ENCODE results near the gene COX17.

COX17 gene

DNA sequence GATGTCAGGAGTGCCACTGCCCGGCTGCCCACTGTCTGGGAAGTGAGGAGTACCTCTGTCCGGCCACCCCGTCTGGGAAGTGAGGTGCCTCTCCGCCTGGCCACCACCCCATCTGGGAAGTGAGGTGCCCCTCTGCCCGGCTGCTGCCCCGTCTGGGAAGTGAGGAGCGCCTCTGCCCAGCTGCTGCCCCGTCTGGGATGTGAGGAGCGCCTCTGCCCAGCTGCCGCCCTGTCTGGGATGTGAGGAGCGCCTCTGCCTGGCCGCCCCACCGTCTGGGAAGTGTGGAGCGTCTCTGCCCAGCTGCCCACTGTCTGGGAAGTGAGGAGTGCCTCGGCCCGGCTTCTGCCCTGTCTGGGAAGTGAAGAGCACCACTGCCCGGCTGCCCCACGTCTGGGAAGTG, 3.3 kb downstream of the COX17 start:
- DNase-seq (ENCODE audit: low spot score) = no peak

DNA sequence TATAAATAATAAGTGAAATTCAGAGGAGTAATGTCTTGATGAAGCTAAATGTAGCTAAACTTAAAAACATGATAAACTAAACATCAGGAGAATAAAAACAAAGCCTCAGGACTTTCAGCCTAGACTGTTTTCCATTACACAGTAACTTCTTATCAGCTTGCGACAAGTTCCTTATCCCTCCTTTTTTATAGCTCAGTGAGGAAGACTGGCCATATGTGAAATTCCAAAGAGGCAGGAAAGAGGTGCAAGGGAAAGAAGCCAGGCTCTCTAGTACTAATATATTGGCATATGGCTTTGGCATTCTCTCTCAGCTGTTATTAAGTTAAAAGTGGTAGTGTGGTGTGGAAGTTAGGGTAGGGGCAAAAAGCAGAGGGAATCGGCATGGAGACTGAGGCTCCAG, 4.4 kb downstream of the COX17 start:
- no peak for DNase-seq (ENCODE audit: low spot score)

DNA sequence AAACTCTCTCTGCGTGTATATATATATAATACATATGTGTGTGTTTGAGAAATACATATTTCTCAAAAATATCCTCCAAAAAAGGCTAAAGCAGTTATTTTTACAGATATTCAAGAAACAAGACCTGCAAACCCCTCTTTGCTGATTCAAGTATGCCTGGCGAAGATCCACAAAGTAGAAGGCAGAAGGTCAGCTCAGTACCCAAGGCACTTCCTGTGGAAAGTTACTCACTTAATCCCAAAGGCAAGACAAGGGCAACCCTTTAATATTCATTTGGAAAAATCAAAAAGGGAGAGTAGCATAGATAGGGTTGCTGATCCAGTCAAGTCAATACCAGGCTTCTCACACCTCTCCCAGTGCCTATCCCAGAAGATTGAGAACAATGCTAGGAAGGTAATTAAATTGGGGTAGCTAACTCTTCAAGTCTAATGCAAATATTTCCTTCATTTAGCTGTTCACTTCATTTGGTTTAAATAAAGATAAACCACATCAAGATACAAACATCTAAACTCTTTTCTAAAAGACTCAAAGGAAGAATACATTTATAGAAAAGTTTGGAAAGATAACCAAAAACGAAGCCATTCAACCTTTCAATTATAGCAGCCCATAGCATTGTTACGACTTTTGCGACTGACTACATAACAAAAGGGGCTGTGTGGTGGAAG, 7.2 kb downstream of the COX17 start:
- DNase-seq (ENCODE audit: low spot score) = no peak

DNA sequence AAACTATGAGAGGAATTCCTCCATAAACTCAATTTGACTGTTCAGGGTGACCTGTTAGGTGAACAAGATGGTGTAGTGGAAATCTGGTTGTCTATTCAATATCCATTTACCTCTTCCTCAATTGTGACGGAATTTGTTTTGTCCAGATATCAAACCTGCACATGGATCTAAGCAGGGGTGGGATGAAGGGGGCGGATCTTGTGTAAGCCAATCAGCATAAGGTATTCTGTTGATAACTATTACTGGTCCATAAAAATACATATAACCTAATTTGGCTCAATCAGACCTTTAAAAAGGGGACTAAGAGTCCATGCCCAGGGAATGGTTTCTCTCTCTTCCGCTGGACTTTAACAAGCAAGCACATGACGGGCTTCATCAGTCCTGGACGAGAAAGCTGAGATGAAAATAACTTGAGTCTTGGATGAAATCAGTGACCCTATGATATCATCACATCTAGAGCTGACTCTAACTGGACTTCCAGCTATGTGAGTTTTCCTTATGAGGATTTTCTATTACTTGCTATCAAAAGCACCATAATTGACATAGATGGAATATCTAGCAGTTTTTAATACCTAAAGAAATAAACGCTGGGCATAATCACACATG, 11.1 kb downstream of the COX17 start:
- no peak for DNase-seq (ENCODE audit: low spot score)

DNA sequence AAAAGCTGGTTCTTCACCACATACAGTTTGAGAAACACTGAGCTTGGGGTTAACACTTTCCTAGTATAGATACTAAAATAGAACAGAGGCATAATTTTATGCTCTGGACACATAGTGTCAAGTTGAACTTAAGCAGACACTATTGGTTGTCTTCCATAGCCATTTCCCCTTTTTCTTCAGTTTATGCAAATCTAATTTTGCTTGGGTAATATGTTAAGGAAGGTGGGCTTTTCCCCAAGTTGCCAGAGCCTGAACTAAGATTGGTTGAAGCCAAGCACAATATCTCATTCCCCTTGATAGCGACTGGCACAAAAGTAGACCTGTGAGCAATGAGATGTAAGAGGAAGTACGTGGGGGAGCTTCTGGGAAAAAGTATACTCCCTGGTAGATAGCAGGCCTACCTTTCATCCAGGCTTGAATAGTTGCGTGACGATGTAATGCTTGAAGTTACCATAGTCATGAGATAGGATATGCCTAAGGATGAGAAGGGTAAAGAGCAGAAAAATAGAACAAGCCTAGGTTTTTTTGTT, 12.3 kb downstream of the COX17 start:
- DNase-seq (ENCODE audit: low spot score) = no peak

DNA sequence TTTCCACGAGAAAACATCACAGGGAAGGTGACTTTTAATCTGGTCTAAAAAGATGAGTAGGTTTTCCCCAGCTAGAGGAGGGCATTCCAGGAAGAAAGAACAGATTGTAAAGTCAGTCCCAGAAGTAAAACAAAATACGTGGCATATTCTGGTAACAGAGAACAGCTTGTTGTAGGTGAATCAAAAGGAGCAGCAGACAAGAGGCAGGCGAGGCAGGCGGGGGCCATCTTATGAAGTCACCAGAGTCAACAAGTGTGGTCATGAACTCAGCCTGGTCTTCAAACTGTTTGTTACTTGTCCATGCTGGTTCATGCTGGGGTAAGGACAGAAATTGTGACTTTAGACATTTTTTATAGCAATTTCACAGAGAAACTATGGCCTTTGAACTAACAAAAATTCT, 12.8 kb downstream of the COX17 start:
- no peak for DNase-seq (ENCODE audit: low spot score)

DNA sequence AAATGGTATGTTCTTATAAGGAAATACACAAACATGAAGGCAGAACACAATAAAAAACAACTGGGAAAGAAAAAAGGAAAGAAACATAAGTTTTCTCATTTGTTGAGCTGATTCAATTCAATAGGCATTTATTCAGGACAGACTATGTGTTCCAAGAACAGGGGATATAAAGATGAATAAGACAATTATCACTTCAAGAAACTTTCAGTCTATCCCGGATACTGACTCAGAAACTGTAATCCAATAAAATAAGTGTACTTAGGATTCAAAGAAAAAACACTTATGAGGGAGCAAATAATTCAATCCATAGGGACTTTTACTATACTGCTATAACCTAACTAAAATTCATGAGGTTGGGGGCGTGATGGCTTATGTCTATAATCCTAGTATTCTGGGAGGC, 13.3 kb downstream of the COX17 start:
- DNase-seq (ENCODE audit: low spot score) = no peak

DNA sequence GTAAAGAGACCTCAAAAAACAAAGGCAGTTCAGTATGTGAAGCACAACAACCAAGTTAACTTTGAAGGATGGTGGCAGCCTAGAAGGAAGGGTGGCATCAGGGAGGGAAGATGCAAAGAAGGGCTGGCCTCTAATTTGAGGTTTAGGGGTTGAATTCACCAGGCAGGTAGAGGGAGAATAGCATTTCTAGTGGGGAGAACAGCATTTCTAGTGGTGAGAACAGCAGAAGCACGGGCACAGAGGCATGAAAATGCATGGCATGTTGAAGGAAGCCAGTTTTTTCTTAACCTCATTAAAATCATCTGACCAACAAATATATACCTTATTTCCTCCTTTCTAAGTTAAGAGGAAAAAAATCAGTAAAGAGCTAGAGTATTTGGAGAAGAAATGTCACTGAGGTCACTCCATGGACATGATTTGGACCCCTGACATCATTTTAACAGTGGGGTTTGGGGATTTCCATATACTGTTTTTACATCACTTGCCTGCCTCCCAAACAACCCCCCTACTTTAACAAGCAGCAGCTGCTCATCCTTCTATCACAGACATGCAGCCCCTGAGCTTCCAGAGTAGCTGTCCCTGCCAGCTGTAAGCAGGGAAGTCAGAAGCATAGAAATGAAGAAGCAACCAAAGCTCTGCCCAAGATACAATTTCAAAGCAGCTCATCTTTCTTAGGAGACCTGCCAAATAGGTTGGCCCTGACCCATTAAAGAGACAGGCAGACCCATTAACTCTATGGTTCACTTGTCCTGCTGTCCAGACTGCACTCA, 14.4 kb downstream of the COX17 start:
- DNase-seq (ENCODE audit: low spot score) = no peak

DNA sequence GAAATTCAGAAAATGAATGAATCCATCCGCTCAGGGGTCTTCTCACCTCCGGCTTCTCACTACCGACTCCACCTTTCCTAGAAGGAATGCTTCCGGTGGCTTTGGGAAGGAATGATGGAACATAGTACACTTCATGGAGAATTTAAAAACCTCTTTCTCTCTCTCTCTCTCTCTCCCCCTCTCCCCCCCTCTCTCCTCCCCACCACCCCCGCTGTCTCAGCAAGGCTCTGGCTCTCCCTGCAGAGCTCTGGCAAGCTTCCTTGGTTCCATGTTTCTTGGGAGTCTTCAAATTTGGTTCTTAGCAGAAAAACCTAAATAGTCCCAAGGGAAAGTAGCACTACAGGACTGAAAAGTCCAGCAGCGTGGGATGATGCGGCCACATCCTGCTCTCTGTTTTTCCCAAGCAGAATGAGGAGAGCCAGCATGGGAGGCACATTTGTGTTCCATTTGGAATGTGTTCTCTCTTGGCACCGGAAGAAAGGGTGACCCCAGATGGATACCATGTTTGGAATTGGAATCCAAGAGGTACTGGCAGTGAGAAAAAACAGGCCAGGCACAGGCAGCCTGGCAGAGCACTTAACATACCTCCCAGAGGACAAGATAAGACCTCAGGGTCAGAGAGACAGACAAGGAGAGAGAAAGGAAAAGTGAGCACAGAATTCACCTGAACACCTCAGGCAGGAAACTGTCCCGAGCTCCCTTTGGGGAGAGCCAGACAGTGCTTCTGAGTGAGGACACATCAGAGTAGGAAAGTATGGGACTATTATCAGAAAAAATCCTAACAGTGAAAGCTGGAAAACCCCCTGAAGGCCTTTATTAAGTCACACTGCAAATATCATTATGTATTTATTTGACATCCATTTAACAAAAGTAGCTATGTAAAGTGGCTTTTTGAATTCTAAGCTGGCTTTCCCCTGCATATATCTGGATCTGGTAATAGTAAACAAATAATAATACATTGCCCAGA, 16.4 kb downstream of the COX17 start, which contains the start of gene POPDC2:
Gene POPDC2 (minus strand): TSS at position 116 of the 967 bp plus-strand sequence. CDS start 166 bp downstream, outside the sequence.
- DNase-seq (ENCODE audit: low spot score) = no peak

DNA sequence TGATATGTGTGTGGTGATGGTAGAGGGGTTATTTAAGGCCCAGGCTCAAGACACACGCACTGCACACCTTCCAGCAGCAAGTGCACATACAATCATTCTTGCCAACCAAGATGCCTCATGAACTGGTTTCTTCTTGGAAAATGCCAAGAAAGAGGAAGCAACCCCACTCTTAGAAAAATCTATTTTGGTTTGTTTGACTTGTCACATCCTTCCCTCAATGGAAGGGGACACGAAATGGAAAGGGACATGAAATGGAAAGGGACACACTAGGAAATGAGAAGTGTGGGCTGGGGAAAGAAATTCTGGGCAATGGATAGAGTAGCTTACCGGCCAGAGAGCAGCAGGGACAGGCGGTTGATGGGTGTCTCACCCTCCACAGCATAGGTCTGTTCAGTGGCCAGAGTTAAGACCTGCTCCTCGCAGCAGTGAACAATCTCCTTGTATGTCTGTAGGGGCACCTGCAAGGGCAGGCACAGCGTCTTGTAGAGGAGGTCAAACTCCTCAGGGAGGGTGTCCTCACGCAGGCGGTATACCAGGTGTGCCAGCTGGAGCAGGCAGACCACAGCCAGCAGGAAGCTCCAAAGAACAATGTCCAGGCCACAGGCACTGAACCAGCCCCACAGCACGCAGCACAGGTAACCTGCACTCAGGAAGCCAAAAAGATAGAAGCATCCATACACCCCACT, 17.5 kb downstream of the COX17 start:
- DNase-seq (ENCODE audit: low spot score) = no peak

DNA sequence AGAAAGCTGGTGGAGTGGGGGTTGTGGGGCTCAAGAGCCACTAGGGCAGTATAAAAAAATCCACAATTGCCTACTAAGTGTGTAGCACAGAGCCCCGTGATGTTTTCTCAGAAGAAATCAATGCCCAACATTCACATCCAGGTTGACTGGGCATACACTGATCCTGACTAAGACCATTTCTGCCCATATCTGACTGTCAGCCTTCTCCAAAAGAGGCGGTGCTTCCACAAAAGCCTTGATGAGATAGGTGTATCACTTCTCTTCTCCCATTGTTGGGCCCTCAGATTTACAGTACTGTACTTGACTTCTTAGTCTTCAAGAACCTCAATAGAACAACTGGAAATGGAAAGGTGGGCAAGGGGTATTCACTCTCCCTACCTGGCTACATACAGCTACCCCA, 18.2 kb downstream of the COX17 start:
- no peak for DNase-seq (ENCODE audit: low spot score)

DNA sequence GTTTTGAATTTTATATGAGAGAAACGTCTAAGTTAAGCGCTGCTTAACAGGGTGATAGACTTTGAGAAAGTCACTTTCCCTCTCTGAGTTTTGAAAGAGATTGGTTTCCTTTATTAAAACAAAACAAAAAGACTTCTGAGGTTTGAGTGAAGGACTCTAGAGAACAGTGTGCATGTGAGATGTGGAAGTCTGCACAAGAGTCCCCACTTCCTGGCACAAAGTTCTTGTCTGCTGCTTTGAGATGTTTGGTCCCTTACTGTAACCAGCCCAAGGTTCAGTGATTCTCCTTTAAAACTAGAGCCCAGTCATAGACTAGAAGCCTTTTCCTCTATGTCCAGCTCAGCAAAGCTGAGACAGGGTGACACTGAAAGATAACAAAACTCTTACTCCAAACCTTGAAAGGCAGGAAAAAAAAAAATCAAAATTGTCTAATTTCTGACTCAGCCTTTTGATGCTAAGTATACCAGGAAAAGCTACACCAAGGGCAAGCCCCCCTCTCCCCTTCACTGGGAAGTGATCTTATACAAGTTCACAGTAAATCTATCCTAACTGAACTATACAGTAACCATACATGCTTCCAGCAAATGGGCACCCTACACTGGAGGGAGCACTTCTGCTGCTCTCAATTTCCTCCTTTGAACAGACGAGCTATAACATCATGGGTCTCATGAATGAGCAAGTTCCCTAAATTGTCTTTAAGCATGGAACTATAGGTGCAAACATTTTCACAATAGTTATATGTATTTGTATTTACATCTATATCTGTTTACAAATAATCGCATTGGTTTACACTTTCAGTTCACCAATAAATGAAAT, 19.1 kb downstream of the COX17 start:
- DNase-seq (ENCODE audit: low spot score) = no peak

DNA sequence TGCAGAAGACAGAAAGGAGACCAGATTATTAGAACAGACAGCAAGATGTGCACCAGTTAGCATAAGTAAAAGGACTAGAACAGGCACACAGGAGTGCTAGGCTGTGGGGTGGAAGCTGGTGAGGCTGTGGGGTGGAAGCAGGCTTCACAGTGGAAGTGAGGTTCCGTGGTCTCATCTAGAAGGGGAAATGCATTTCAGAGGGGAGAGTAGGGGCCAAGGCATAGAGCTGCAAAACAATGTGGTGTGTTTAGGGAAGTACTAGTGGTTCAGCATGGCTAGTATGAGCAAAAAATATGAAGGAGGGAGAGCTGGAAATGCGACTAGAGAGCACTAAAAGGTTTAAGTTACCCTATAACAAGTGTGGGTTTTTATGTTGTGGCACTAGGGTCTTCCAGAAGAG, 23.3 kb downstream of the COX17 start:
- no peak for DNase-seq (ENCODE audit: low spot score)

DNA sequence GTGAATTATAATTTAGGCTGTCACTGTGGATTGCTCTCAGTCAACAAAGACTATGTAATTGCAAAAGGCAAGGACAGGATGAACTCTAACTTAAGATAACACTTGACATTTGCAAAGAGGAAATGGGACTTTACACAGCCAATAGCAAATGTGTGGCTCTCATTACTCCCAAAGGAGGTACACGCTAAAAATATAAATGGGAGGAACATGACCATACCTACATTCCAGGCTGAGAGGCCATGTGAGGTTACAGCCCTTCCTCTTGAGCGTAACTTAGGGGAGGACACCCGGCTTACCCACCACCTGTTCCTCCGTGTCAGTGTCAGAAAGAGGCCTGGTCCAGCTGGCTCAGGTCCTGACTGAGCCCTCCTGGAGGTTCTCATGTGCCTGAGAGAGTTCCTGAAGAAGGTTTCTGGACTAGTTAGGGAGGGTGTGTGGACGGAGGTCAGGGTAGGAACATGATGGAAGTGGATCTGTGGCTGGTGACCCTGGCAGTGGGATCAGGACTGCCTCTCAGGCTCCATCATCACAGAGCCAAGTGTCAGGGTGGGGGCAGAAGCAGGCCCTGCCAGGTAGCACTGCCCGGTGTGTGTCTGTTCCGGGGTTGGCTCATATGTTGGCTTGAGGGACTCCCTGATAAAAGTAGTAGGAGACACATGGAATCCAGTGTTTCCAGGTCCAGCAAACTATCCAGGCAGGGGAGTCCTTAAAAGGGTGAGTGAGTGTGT, 24.7 kb downstream of the COX17 start:
- no peak for DNase-seq (ENCODE audit: low spot score)

DNA sequence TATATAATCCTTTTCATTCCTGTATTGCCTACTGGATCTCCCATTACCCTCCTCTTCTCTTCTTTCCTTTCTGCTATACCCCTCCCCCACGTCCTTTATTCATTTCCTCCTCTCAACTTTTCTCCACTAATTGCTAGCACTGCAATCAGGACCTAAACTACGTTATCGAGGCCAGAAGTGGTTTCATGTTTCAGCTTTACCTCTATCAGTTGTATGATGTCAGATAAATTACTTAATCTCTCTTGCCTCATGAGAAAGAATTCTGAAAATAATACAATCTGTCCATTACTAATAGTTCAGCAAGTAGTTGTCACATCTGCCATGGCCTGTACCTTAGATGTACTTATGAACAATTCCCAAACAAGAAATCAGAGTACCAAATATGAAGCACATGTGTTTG, 27.4 kb downstream of the COX17 start:
- DNase-seq (ENCODE audit: low spot score) = no peak

DNA sequence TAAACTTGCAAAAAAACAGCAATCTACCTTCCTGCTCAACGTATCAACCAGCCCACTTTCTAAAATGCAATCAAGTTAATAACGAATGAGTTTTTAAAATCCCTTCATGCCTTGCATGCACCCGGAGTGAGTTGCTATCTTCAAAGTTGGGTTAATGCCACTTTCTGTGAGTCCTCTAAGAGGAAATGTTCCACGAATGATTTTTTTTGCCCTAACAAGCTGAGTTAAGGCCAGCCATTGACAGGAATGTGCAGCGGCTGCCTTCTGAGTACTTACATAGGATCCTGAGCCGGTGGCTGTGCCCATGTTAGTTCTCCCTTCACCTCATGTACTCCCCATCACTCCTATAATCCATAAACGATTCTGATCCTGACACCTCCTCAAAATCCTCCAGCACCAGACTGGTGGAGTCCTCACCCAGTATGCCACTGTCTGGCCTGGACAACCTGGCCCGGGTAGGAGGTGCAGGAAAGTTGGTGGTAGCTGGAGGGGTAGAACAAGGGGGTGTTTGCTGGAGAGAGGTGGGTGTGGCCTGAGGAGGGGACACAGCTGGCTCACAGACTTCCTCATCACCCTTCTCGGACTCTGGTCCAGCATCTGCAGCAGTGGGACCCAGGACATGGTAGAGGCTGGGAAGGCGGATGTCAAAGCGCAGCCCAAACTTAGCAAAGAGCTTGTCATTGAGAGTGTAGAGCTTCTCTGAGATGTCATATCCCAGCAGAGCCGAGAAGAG, 29.2 kb downstream of the COX17 start:
- DNase-seq (ENCODE audit: low spot score) = no peak

DNA sequence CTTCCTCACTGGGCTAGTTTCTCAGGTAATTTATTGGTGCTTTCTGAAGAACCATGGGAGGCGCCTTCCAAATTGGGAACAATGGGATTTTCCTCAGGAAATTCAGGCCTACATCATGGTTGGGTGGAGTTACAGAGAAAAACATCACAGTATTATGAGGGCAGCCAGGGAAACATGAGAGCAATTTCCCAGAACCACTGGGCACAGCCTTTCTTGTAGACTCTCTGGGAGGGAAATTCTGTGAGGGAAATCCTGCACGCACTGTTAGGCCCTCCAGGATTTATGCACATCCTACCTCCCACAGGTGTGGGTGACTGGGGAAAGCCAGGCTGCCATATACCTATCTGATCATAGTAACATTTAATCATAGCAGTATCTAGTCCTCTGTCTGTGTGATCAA, 30.0 kb downstream of the COX17 start:
- DNase-seq (ENCODE audit: low spot score) = no peak

DNA sequence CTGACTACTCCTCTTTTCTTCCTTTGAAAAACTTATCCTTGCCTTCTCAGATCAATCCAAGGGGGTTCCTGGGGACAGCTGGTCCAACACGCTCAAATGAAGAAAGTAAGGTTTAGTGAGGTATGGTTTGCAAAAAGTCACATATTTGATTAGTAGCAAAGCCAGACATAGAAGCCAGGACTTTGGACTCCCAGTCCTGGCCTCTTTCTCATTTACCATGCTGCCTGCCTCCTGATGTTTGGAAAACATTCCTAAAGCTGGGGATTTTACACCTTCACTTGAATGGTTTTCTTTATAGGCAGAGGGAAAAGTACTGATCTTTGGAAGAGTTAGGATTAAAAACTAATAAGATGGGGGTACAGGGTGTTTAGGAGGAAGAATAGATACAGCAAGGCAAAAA, 31.4 kb downstream of the COX17 start:
- no peak for DNase-seq (ENCODE audit: low spot score)

DNA sequence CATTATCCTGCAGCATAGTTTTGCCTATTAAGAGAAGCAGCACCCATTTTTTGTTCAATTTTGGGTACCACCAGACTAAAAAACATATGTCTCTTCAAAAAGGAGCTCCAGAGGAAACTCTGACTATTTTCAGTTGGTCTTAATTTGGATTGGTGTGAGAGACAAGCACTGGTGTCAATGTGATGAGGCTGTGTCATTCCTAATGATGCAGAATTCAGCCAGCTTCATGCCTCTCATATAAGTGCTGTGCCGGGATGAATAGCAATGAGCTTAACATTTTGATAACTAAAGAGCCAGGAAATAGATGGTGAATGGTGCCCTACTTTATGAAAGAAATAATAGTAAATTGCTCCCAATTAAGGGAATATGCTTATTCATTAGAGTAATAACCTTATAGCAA, 32.7 kb downstream of the COX17 start:
- no peak for DNase-seq (ENCODE audit: low spot score)

All from hematopoietic multipotent progenitor cell treated with erythropoietin and hydrocortisone succinate and interleukin-3 and kit ligand, for 17 days (in vitro differentiated cells).